HG02870 (cell line): ENCODE data around the gene KHDC4.
A peak's percentile ranks its signal among the peaks of the same experiment; 100 is the strongest.
"Not testable (repeated sequence)": the region's sequence is repeated elsewhere in the genome, so short reads cannot be mapped to it uniquely, and the experiment has no call there.

ENCODE experiments used
- ATAC-seq: cut with Tn5 transposase; IDR thresholded peaks from one replicate; pipeline ENCODE4 v1.9.1; 2021; ENCODE audit warnings: mild to moderate bottlenecking, moderate library complexity; ENCODE audit not compliant: unreplicated experiment

Gene KHDC4

DNA sequence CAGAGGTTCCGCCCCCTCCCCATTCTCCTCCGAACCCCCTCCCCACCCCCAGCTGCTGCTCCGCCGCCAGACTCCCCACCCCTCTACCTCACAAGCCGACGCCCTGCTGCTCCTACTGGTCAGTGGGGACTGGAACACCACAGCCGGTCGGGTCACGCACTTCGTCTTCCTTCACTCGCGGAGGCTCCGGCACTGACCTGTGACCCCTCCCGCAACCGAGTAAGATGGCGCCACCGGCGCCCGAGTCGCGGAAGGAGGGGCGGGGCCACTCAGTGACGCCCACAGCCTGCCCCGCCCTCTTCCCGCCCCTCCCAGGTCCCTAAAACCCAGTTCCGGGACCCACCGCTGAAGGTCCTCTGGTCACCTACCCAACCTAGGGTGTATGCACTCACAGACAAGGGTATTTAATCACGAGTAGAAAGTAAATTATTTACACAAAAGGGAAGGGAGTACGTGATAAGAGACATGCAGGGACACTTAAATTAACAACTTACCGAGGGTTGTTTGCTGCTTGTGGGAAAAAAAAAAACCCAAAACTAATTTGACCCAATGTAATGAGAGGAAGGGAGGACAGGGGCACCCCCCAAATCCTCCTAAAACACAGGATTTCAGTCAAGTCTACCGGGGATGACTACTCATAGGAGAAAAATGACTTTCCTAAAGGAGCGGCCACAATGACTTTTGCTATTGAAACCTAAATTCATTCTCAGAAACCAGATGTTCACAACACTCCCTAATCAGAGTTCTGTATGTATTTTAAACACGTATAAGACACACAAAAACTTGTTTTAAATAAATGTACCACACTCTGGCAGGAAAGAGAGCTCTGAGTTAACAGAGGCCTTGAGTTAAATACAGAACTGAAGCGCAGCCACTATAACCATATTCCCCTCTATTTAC lies 22.8 kb downstream of the KHDC4 start, which contains the start of gene RIT1:
Gene RIT1 (minus strand): TSS at position 194 of the 900 bp plus-strand sequence. CDS start 588 bp downstream, outside the sequence.
- ATAC-seq: peak; percentile 68

- no peak for ATAC-seq
Observed at GRCh38 chr1:155910621-155911121, 23.5 kb downstream of the KHDC4 start.

- no peak for ATAC-seq
Observed at GRCh38 chr1:155909894-155910293, 24.3 kb downstream of the KHDC4 start.

DNA sequence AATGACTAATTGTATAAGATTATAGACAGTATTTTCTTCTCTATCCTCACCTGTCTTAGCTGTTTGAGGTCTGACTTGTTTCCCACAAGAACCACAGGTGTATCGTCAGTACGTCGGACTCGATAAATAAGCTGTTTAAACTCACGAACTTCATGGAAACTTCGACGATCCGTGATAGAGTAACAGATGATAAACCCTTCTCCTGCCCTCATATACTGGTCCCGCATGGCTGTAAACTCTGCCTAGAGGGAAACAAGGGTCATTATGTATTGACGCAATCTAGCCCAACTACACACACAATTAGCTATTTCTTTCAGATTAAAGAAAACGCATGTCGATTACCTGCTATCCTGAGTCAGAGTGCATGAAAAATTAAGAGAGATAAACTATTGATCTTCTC lies 30.0 kb downstream of the KHDC4 start:
- no peak for ATAC-seq

DNA sequence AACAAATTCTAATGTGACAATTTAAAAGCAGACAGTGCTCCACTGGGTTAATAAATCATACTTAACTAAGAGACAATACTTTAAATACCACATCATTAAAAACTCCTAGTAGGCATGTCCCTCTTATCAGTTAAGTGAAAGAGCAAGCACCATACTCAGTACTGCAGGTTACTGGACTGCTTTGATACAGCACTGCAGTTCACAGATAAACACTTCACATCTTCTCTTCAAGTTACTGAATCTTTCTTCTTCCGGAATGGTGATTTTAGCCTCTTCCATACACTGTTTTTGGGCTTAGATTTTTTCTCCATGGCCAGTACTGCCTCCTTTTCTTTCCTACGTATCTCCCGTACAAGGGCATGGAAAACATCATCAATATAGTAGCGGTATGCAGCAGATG lies 34.1 kb downstream of the KHDC4 start:
- no peak for ATAC-seq

DNA sequence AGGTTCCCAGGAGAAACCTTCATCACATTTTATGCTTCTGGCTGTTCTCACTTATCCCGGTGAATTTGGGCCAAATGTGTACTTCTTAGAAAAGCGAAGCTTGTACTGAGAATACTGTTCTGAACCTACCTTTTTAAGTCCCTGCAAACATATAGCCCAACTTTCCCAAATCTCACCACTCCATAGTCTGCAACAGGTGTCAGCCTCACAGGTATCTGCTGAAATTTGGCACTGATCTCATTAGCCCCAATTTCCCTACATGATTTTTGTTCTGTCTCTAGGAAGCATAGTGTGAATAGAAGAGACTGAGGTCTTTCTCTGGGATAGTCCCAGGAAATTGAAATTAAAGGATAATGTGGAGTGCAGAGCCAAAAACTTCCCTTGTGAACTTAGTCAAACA lies 34.5 kb downstream of the KHDC4 start:
- ATAC-seq: no peak

DNA sequence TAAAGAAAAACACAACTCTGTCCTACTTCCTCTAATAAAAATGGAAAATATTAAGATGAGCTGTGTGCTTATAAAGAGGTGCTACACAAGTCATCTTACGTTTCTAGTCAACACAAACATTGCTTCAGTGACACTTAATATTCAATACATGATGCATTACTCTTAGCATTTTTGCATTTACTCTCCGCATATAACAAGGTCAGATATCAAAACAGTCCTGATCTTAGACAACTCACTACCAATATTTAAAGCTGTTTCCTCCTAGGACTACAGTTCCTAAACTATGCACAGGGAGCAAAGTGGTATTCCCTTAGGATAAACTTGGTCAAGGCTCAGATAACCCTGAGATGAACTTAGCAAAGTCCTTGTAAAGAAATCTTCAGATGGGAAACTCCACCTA lies 35.3 kb downstream of the KHDC4 start:
- no peak for ATAC-seq

DNA sequence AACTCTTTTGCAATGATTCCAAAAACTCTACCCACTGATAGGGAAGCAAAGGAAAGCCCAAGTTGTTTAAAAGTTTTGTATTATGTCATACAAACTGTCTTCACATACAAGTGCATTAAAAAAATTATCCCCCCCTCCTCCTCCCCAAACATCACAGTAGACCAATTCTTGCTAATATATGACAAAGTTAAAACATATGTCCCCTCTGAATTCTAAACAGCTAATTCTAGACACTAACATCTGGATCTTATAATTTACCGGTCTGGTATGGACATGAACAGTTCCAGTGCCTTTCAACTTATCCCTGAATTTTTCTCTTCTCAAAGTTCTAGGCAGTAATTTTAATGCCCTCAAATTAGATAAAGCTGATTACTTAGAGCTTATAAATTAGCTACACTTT lies 36.5 kb downstream of the KHDC4 start:
- ATAC-seq: no peak

GRCh38 chr1:155896476-155896875 lies 37.7 kb downstream of the KHDC4 start:
- ATAC-seq: not testable (repeated sequence)

- ATAC-seq: not testable (repeated sequence)
Observed at GRCh38 chr1:155895617-155896016, 38.6 kb downstream of the KHDC4 start.

DNA sequence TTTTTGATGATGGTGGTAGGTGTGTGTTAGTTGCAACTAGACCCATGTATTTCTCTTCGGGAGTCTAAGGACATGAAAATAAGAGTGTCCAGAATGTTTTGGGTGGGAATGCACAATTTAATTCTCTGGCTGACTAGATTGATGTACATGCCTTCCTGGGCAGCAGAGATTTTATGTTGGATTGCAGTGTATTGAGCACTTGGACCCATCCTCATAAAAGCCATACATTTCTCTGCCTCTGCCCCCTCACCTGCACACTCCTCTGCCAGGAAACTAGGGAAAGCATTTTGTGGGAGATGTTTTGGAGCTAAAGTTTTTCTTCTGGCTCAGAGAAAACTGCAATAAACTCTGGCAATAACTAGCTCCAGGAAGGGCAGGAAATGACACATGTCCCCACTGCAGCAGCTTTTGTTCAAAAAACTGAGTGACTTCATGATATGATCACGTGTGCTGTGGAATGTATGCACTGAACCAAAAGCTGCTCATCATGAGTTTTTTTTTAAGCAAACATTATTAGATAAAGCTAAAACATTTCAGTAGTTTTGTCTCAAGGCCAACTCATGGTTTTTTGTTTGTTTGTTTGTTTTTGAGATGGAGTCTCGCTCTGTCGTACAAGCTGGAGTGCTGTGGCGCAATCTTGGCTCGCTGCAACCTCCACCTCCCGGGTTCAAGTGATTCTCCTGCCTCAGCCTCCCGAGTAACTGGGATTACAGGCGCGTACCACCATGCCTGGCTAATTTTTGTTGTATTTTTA lies 40.6 kb downstream of the KHDC4 start:
- no peak for ATAC-seq

- no peak for ATAC-seq
Observed at GRCh38 chr1:155892796-155893195, 41.4 kb downstream of the KHDC4 start.

- no peak for ATAC-seq
Observed at GRCh38 chr1:155890251-155890650, 44.0 kb downstream of the KHDC4 start.

- ATAC-seq: no peak
Observed at GRCh38 chr1:155889566-155889965, 44.6 kb downstream of the KHDC4 start.

GRCh38 chr1:155888481-155888880 lies 45.7 kb downstream of the KHDC4 start:
- ATAC-seq: no peak

GRCh38 chr1:155884982-155885381 lies 49.2 kb downstream of the KHDC4 start:
- no peak for ATAC-seq

GRCh38 chr1:155884031-155884960 lies 49.9 kb downstream of the KHDC4 start:
- no peak for ATAC-seq

- ATAC-seq: no peak
Observed at GRCh38 chr1:155882766-155883165, 51.4 kb downstream of the KHDC4 start.

- peak; percentile 48 for ATAC-seq
Observed at GRCh38 chr1:155882235-155882634, 52.0 kb downstream of the KHDC4 start.

DNA sequence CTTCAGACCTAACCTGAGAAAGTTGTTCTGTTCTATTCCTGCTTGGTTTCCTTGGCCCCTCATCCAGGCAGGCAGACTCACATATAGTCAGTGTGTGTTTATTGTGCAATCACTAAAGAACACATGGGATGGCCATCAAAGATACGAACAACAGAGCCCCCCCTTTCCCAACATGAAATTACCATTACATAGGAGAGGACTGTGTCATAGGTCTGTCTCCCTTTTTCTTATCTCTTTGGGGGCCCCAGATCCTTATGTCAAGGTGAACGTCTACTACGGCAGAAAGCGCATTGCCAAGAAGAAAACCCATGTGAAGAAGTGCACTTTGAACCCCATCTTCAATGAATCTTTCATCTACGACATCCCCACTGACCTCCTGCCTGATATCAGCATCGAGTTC lies 53.3 kb downstream of the KHDC4 start:
- no peak for ATAC-seq

DNA sequence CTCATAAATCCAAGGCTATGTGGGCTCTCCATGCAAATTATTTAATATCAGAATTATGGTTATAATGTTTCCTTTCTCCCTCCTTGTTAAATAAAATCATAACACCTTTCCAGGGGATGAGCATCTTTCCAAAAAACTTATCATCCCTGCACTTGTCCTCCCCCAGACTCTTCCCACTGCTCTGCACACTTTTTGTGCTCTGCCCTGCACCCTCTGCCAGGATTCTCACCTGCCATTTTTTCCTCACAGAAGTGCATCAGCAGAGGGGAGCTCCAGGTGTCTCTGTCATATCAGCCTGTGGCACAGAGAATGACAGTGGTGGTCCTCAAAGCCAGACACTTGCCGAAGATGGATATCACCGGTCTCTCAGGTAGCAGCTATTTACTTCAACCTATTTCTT lies 54.0 kb downstream of the KHDC4 start:
- no peak for ATAC-seq
